Aorta (tissue), 5 donors: ENCODE data around the gene C14orf132. TPM values are rescaled to one million over a fixed set of nuclear protein-coding genes. Genes with fewer than 3 reads are reported as not detected.

Experiments
- ATAC-seq: fragments of 200-7000 bp; cut with Tn5 transposase; one replicate; pipeline ENCODE4 v1.9.1; 2022; ENCODE audit warnings: moderate library complexity; ENCODE audit not compliant: low FRiP score
- DNase-seq, 2 donors: peaks; one replicate each; pipeline ENCODE4 v3.0.0-alpha.2; 2020
- H3K27ac ChIP-seq, 2 donors: one replicate each; pipeline ENCODE4 v1.5.1; 2013; ENCODE audit warnings: low read length in 2 of 2, mild to moderate bottlenecking in 2 of 2, moderate library complexity in 2 of 2, control low read depth in 1 of 2, inconsistent platforms in 1 of 2, low read depth in 1 of 2
- H3K27me3 ChIP-seq, 2 donors: one replicate each; pipeline ENCODE4 v1.6.1; 2013; ENCODE audit warnings: control low read depth in 1 of 2, low read length in 1 of 2, mild to moderate bottlenecking in 1 of 2, moderate library complexity in 1 of 2; ENCODE audit not compliant: insufficient read depth in 2 of 2, control insufficient read depth in 1 of 2
- H3K36me3 ChIP-seq, 2 donors: one replicate each; pipeline ENCODE4 v1.6.1; 2013; ENCODE audit warnings: control low read depth in 1 of 2, low read length in 1 of 2, mild to moderate bottlenecking in 1 of 2; ENCODE audit not compliant: insufficient read depth in 2 of 2, control insufficient read depth in 1 of 2
- H3K4me1 ChIP-seq, 2 donors: one replicate each; pipeline ENCODE4 v1.6.1; 2013; ENCODE audit warnings: low read length in 2 of 2, control low read depth in 1 of 2, mild to moderate bottlenecking in 1 of 2, moderate library complexity in 1 of 2; ENCODE audit not compliant: insufficient read depth in 2 of 2, control insufficient read depth in 1 of 2
- H3K4me3 ChIP-seq, 2 donors: one replicate each; pipeline ENCODE4 v1.5.1; 2013; ENCODE audit warnings: low read length in 2 of 2, control low read depth in 1 of 2, mild to moderate bottlenecking in 1 of 2
- H3K9me3 ChIP-seq: one replicate; pipeline ENCODE4 v1.6.1; 2013; ENCODE audit warnings: mild to moderate bottlenecking, low read length; ENCODE audit not compliant: control insufficient read depth
- WGBS, 2 donors: extraction: QIAGEN DNeasy Blood & Tissue Kit; methylation state at CpG; one replicate each; pipeline ENCODE4 v1.1.7; 2013; 5-methylcytosine and 5-hydroxymethylcytosine counted together
- intact Hi-C, 2 donors: fragments of 100-400 bp; cut with DNase I; formaldehyde crosslinking; loops; one replicate each; pipeline versions ENCODE4 v1.14.2 to v1.15.0; 2022
- long read RNA-seq, 2 donors: library from polyadenylated mRNA; unstranded; transcript quantifications; one replicate each; pipeline ENCODE4 v2.0.0, GENCODE V29; 2020 to 2021
- polyA plus RNA-seq, 2 donors: library from polyadenylated mRNA; stranded (reverse); fragments of 200-250 nt; gene quantifications; one replicate each; pipeline ENCODE4 v1.2.3, GENCODE V29; 2013
- total RNA-seq, 2 donors: library from RNA; stranded (reverse); fragmentation: NEBNext Ultra II Directional; extraction: Animal tissue kit (Norgen Biotek cat#: 25700); gene quantifications; one replicate each; pipeline ENCODE4 v1.2.1, GENCODE V29; 2021
- donor health status: healthy with polysubstance abuse.
- donor health status: Bipolar disorder and iron deficiency.
- donor health status: DM: no; HTN: no; CAD: no.
- donor health status: DM: no; HTN: no; CAD: no.
- donor health status: DM: yes; HTN: yes; CAD: no.

The C14orf132 gene
- total RNA-seq: 10 to 100 TPM; 38.2 to 39.1 TPM
- polyA plus RNA-seq: 10 to 100 TPM; 10.8 to 14.3 TPM
- long read RNA-seq, donor 1, full-length matches to known transcripts: 10 of 97 reads
- long read RNA-seq, donor 1, partial matches to known transcripts: 0 of 97 reads
- long read RNA-seq, donor 1, other reads (novel, unspliced or antisense): 87 of 97 reads
- long read RNA-seq, donor 2, full-length matches to known transcripts: 6 of 26 reads
- long read RNA-seq, donor 2, partial matches to known transcripts: 0 of 26 reads
- long read RNA-seq, donor 2, other reads (novel, unspliced or antisense): 20 of 26 reads

DNA sequence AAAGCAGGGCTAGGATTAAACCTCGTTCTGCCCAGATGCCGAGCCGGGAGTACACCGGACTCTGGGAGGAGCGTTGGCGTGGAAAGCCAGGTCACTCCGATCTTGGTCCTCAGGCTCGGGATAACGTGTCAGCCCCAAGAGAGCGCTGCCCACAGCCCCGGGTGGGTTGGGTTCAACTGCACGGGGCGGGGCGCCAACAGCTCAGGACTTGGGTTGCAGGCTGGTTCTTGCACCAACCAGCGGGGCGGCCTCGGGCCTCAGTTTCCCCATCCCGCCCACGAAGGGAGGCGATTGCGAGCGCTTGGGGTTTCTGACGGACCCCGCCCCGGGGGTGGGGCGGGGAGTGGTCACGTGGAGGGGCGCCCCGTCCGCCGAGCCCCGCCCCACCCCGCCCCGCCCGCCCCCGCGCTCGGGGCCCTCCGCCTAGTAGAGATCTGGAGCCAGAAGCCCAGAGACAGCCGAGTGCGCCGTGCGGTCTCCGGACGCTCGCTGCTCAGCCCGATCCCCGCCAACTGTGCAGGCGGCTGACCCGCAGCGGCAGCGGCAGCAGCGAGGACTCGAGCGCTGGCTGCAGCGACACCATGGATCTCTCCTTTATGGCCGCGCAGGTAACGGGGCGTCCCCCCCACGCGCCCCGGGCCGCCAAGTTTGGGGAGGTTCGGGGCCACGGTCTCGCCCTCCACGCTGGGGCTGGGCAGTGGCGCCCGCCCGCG lies at the start of gene C14orf132:
Gene C14orf132 (plus strand): TSS at position 443 of the 713 bp plus-strand sequence. CDS start 139 bp downstream, at position 582.
- intact Hi-C loops: loop anchor here in 1 of 2 donors (2.0 kb wide), 1 partner anchor 14 kb away; no protein-coding TSS in a partner anchor
- peaks cover 0 to 4% of the 10 kb centered on the region in 2 donors for H3K4me1 ChIP-seq
- H3K36me3 ChIP-seq: no peaks in the 10 kb centered on the region
- no peaks in the 10 kb centered on the region for H3K9me3 ChIP-seq
- peak; percentile 83 to 94 for DNase-seq
- peak within 1 kb of the TSS; percentile 61 to 69 for H3K27ac ChIP-seq
- H3K4me3 ChIP-seq: peak within 1 kb of the TSS; percentile 42 to 84
- 0 to 1% methylated on average over 69 to 72 of the region's 72 CpGs for WGBS, 2 donors
- ATAC-seq: peak; percentile 93
- no peaks in the 10 kb centered on the region for H3K27me3 ChIP-seq

DNA sequence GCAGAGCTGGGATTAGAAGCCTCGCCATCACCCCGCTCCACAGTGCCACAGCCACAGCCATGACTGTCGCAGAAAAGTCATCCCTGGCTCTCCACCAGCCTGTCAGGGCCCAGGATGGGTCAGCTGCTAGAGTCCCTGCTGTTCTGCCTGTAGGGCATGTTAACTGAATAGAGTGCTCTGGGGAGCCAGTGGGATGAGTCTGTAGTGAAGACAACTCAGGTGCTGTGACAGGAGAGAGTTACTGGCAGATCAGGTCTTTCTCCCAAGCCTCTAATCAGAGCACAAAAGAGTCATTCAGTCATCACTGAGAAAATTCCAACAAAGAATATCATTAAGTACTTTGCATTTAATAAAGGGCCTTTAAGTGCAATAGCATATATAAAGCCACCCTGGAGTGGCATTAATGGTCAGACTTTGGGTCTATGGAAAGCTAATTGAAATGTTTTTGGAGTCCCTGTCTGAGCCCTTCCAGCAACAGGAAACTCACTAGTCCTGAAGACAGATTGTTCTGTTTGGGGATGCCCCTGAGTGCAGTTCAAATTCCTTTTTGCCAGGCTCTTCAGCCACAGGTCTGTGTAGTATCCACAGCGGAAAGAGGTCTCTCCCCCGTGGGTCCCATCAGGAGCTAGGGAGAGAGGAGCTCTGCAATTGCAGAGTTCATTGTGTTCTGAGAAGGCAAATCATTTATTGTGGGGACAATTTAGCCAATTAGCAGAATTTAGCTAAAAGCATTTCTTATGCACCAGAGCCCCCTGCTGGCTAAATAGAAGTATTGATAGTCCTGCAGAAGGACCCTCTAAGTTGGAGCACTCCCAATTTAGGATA lies 45.2 kb upstream of the C14orf132 start:
- no peaks in the 10 kb centered on the region for H3K4me1 ChIP-seq
- peaks cover 4% of the 10 kb centered on the region for H3K9me3 ChIP-seq
- DNase-seq (no peak), ATAC-seq (no peak)
- H3K4me3 ChIP-seq: no peak overlapping the region
- H3K36me3 ChIP-seq: no peaks in the 10 kb centered on the region
- 55 to 61% methylated on average over 5 of the region's 5 CpGs for WGBS, 2 donors
- intact Hi-C loops: loop anchor here (1.0 to 10.0 kb wide), 5 partner anchors 219 to 549 kb away; no protein-coding TSS in a partner anchor
- H3K27me3 ChIP-seq: peaks cover 0 to 4% of the 10 kb centered on the region in 2 donors
- no peak overlapping the region for H3K27ac ChIP-seq

DNA sequence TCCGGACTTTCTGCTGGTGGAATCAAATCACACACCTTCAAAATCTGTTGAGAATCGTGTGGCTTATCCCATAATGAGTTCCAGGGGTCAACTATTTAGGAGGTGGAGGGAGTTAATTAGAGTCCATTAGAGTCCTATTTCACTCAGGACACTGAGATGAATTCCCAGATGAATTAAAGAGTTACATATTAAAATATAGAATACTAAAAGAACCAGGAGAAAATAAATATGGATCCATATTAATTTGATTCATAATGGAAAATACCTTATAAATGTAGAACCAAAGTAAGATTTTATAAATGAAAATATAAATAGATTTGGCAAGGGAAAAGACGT lies 44.6 kb upstream of the C14orf132 start:
- no peaks in the 10 kb centered on the region for H3K36me3 ChIP-seq
- intact Hi-C loops: loop anchor here (2.0 to 10.0 kb wide), 4 partner anchors 220 to 550 kb away; no protein-coding TSS in a partner anchor

DNA sequence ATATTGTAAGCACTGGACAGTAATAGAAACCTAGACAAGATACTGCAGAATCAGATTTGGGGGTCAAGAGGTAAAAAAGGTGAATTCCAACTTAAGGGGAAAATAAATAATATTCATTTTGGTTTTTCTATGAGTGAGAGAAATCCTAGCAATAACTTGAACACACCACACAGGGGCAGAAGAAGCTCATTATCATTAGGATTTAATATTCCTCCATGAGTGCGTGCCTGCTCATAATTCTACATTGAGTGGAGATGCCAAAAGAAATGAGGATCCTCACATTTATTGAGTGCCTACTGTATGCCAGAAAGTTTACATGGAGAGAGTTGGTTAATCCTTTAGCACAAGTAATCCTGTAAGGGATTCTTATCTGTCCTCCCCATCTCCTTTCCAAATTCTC lies 40.5 kb upstream of the C14orf132 start:
- Histone ChIP-seq H3K4me1 (no peaks in the 10 kb centered on the region), H3K27me3 (peaks cover 0 to 2% of the 10 kb centered on the region in 2 donors), H3K36me3 (no peaks in the 10 kb centered on the region), H3K9me3 (no peaks in the 10 kb centered on the region), H3K4me3 (no peak overlapping the region), H3K27ac (no peak overlapping the region)
- DNase-seq: no peak
- intact Hi-C loops: loop anchor here (2.0 to 10.0 kb wide), 4 partner anchors 102 to 554 kb away; no protein-coding TSS in a partner anchor
- no peak for ATAC-seq
- 3 to 4% methylated on average over 1 of the region's 1 CpG for WGBS, 2 donors

More for the DNA sequence above, 44.6 kb upstream of the C14orf132 start:
- WGBS, 2 donors: 17 to 19% methylated on average over 3 of the region's 3 CpGs
- H3K4me1 ChIP-seq: no peaks in the 10 kb centered on the region
- peaks cover 4% of the 10 kb centered on the region for H3K9me3 ChIP-seq
- no peak overlapping the region for H3K27ac ChIP-seq
- ATAC-seq (no peak), DNase-seq (no peak)
- peaks cover 0 to 4% of the 10 kb centered on the region in 2 donors for H3K27me3 ChIP-seq
- H3K4me3 ChIP-seq: no peak overlapping the region

DNA sequence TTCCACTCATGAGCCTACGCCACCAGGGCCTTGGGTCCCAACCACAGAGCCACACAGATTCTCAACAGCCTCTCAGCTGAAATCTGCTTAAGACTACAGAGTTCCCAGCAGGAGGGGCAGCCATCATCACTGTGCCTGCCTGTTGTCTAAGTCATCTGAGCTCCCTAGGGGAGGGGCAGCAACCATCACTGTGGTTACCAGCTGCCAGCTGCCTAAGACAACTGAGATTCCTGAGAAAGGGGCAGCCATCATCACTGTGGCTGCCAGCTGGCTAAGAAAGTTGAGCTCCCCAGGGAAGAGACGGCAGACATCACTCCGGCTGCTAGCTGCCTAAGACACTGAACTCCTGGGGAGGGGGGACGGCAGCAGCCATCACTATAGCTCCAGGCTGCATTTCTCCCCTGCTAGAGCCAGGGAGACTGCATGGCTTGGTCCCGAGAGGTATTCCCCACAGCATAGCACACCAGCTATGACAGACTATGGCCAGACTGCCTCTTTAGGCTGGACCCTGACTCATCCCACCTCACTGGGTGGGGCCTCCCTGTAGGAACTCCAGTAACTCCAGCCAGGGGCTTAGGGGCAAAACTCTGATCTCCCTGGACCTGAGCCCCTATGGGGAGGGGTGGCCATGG lies 37.2 kb upstream of the C14orf132 start:
- Histone ChIP-seq H3K4me3 (no peak overlapping the region), H3K27ac (no peak overlapping the region), H3K4me1 (no peaks in the 10 kb centered on the region), H3K9me3 (no peaks in the 10 kb centered on the region), H3K36me3 (no peaks in the 10 kb centered on the region), H3K27me3 (no peaks in the 10 kb centered on the region)
- intact Hi-C loops: loop anchor here in 1 of 2 donors (5.0 kb wide), 1 partner anchor 275 kb away; no protein-coding TSS in a partner anchor
- 23 to 27% methylated on average over 5 of the region's 5 CpGs for WGBS, 2 donors
- ATAC-seq (no peak), DNase-seq (no peak)

DNA sequence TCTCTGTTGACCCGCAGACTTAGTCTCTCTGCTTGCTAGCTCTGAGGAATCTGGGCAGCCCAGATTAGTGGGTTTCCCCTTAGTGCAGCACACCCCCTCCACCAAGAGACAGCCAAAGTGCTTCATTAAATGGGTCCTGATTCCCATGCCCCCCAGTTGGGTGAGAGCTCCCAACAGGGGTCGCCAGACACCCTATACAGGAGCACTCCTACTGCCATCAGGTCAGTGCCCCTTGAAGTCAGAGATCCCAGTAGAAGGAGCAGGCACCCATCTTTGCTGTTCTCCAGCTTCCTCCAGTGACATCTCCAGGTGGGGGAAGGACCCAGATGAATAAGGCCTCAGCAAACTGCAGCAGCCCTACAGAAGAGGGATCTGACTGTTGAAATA lies 36.7 kb upstream of the C14orf132 start:
- H3K4me3 ChIP-seq: no peak overlapping the region
- H3K27ac ChIP-seq: no peak overlapping the region
- ATAC-seq: no peak
- no peaks in the 10 kb centered on the region for H3K27me3 ChIP-seq
- H3K9me3 ChIP-seq: no peaks in the 10 kb centered on the region
- intact Hi-C loops: loop anchor here in 1 of 2 donors (5.0 kb wide), 1 partner anchor 275 kb away; no protein-coding TSS in a partner anchor
- H3K36me3 ChIP-seq: no peaks in the 10 kb centered on the region
- H3K4me1 ChIP-seq: no peaks in the 10 kb centered on the region
- no peak for DNase-seq
- 71 to 76% methylated on average over 2 of the region's 2 CpGs for WGBS, 2 donors

DNA sequence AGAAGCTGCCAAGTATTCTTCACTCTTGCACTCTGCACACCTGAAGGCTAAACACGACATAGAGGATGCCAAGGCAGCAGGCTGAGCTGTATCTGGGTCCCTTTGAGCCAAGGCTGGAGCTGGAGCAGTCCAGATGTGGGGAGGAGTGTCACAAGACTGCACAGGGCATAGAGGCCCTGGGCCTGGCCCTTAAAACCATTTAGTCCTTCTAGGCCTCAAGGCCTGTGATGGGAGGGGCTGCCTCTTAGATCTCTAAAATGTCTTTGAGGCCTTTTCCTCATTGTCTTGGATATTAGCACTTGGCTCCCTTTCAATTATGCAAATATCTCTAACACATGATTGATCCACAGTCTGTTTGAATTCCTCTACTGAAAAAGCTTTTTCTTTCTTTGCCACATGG lies 28.0 kb upstream of the C14orf132 start:
- no peak overlapping the region for H3K4me3 ChIP-seq
- WGBS, 2 donors: 64 to 70% methylated on average over 1 of the region's 1 CpG
- DNase-seq: no peak

DNA sequence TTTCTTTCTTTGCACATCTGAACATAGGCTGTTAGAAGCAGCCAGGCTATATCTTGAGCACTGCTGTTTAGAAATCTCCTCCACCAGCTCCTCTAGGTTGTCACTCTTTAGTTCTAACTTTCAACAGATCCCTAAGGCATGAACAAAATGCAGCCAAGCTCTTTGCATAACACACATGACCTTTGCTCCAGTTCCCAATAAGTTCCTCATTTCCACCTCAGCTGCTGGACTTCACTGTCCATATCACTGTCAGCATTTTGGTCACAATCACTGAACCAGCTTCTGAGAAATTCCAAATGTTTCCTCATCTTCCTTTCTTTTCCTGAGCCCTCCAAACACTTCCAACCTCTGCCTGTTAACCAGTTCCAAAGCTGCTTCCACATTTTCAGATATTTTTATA lies 27.6 kb upstream of the C14orf132 start:
- DNase-seq (no peak), ATAC-seq (no peak)
- Histone ChIP-seq H3K27ac (no peak overlapping the region), H3K9me3 (peaks cover 6% of the 10 kb centered on the region), H3K36me3 (no peaks in the 10 kb centered on the region), H3K4me3 (no peak overlapping the region), H3K4me1 (no peaks in the 10 kb centered on the region), H3K27me3 (no peaks in the 10 kb centered on the region)
- intact Hi-C loops: no loop called here

More for the DNA sequence above, 28.0 kb upstream of the C14orf132 start:
- H3K9me3 ChIP-seq: peaks cover 6% of the 10 kb centered on the region
- no peaks in the 10 kb centered on the region for H3K4me1 ChIP-seq
- ATAC-seq: no peak
- H3K27me3 ChIP-seq: no peaks in the 10 kb centered on the region
- no peak overlapping the region for H3K27ac ChIP-seq
- H3K36me3 ChIP-seq: no peaks in the 10 kb centered on the region
- intact Hi-C loops: no loop called here
